ENCODE data around the gene TTC28. TPM values are rescaled to one million over a fixed set of nuclear protein-coding genes. Genes with fewer than 3 reads are reported as not detected.
"Not testable (repeated sequence)": the region's sequence is repeated elsewhere in the genome, so short reads cannot be mapped to it uniquely, and the experiment has no call there.

The TTC28 gene
- total RNA-seq, 1 experiment from 2014 or later, result 7.1 TPM

DNA sequence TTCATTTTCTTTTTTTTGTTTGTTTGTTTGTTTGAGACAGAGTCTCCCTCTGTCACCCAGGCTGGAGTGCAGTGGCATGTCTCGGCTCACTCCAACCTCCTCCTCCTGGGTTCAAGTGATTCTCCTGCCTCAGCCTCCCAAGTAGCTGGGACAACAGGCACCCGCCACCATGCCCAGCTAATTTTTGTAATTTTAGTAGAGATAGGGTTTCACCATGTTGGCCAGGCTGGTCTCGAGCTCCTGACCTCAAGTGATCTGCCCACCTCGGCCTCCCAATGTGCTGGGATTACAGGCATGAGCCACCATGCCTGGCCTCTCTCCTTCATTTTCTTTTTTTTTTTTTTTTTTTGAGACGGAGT, 118.9 kb downstream of the TTC28 start:
- DNase-seq (ENCODE audit: low read depth), result not testable (repeated sequence)

DNA sequence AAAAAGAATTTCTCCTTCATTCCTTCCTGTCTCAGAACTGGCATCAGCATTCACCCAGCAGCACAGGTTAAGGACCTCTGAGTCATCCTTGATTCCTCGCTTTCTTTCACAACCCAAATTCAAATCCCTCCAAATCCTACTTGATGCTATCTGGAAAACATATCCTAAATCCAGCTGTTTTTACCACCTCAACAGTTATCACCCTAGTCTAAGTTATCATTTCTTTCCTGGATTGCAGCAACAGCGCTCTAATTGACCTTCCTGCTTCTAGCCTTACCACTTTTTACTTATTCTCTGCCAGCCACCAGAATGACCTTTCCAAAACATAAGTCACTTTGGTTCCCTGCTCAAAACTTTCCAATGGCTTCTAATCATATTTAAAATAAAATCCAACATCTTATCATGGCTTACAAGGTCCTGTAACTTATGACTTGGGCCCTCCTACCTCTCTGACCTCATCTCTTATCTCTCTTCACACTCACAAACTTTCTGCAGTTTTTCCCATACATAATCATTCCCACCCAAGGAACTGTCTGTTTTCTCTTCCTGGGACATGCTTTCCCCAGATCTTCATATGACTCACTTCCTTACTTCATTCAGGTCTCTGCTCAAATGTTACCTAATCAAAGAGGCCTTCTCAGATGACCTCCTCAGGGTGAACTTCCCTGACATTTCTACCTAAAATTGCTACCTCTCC, 119.4 kb downstream of the TTC28 start:
- DNase-seq (ENCODE audit: low read depth), result peak; percentile 51

DNA sequence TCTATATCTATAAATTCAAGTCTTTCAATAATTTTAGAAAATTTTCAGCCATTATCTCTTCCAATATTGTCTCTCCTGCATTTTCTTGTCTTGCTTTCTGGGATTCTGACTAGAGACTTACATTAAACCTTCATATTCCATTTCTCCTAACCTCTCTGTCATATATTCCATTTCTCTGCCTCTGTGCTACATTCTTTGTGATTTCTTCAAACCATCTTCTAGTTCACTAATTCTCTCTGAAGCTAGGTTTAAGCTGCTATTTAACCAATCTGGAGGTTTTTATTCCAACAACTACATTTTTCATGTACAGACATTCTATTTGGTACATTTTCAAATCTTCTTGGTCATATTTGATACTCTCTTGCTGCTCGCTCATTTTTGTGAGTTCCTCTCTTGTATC, 122.5 kb downstream of the TTC28 start:
- no peak for DNase-seq (ENCODE audit: low read depth)

DNA sequence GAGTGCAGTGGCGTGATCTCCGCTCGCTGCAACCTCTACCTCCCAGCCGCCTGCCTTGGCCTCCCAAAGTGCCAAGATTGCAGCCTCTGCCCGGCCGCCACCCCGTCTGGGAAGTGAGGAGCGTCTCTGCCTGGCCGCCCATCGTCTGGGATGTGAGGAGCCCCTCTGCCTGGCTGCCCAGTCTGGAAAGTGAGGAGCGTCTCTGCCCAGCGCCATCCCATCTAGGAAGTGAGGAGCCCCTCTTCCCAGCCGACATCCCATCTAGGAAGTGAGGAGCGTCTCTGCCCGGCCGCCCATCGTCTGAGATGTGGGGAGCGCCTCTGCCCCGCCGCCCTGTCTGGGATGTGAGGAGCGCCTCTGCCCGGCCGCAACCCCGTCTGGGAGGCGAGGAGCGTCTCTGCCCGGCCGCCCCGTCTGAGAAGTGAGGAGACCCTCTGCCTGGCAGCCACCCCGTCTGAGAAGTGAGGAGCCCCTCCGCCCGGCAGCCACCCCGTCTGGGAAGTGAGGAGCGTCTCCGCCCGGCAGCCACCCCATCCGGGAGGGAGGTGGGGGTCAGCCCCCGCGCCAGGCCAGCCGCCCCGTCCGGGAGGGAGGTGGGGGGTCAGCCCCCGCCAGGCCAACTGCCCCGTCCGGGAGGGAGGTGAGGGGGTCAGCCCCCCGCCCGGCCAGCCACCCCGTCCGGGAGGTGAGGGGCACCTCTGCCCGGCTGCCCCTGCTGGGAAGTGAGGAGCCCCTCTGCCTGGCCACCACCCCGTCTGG, 126.4 kb downstream of the TTC28 start:
- DNase-seq (ENCODE audit: low read depth), result not testable (repeated sequence)

DNA sequence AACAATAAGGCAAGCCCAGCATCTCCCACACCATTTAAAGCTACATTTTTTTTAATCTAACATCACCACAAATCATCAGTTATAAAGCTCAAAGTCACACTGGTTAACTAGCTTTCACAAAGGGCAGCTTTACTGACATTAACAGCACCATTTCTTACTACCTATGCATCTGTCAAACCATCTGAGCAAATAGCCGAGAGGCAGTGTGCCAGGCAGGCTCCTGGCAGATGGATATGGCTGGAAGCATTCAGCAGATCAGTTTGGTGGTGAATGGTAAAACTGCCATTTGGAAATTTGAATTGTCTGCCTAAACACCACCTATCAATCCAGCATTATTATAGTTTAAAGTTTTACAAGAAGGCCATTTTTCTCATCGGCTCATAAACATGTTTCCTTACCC, 131.2 kb downstream of the TTC28 start:
- no peak for DNase-seq (ENCODE audit: low read depth)

DNA sequence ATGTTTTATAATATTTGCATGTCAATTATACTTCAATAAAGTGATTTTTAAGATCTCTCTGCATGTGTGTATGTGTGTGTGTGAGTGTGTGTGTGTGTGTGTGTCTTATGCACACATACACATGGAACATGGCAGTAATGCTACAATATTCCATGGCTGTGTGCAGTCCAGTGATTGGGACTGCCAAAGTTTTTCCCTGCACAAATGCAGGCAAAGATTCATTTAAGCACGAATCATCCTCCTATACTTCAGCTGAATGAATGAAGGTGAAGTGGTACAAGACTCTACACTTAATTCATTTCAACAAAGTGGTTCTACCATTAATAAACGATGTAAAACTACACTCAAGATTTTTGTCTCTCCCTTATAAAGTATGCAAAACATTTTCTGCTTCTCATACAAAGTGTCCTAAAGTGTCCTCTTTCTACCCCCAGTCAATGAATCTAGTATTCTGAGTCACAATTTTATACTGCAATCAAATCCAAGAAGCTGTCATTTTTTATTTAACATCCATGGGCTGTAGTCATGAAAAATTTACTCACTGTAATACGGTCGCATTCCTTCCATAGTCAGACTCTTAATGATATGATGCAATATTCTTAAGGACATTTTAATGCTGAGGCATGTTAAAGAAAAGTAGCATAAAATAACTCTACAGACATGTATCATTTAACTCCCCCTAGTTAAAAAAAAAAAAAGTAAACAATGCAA, 132.4 kb downstream of the TTC28 start:
- DNase-seq (ENCODE audit: low read depth), result no peak

DNA sequence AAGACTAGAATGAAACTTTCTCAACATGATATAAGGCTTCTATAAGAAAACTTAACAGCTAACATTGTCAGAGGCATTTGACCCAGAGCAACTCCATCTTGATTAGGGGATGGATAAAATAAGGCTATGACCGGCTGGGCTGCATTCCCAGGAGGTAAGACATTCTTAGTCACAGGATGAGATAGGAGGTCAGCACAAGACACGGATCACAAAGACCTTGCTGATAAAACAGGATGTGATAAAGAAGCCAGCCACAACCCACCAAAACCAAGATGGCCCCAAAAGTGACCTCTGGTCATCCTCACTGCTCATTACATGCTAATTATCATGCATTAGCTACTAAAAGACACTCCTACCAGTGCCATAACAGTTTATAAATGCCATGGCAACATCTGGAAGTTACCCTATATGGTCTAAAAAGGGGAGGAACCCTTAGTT, 135.2 kb downstream of the TTC28 start:
- peak; percentile 18 for DNase-seq (ENCODE audit: low read depth)

DNA sequence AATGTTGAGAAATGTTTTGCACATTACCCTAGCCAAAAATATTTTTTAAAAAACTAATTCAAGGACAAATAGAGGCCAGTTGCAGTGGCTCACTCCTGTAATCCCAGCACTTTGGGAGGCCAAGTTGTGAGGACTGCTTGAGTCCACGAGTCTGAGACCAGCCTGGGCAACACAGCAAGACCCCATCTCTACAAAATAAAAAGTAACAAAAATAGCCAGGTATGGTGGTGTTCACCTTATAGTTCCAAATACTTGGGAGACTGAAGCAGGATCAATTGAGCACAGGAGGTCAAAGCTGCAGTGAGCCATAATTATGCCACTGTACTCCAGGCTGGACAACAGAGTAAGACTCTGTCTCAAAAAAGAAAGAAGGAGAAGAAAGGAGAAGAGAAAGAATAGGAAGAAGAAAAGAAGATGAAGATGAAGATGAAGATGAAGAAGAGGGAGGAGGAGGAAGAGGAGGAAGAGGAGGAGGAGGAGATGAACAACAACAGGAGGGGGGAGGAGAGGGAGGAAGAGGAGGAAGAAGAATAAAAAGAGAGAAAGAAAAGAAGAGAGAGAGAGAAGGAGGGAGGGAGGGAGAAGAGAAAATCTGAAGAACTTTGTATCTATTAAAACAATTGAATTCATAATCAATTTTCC, 136.5 kb downstream of the TTC28 start:
- DNase-seq (ENCODE audit: low read depth), result no peak

DNA sequence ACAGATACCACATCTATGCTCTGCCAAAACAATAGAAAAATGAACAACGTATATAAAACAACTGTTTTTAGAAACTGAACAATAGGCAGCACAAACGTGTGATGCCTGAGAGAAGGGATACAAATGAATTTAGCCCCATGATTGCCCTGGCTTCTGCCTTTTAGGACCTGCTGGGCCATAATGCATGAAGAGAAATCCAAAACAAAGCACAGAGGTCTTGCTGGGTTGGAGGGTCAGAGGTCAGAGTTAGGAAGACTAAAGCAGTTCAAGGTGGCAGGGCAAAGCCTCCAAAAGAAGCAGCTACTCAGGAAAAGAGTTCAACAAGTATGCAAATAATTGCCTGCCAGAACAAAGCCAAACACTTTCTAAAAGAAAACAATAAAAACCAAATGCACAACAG, 138.5 kb downstream of the TTC28 start:
- DNase-seq (ENCODE audit: low read depth), result no peak

DNA sequence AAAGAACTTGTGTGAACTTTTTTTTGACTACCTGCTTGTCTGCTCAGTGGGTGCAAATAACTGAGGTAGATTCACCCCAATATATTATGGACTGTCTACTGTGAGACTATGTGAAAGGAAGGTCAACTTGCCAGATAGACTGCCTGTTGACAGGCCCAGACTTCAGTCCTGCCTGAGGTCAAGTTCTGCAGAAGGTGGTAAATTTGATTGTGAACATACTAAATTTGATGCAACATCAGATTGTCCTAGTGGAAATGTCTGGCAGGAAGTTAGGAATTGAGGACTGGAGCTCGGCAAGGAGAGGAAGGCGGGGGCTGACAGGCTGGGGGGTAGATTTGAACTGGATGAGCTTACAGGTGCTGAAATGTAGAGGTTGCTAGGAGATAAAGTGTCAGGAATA, 140.7 kb downstream of the TTC28 start:
- DNase-seq (ENCODE audit: low read depth), result no peak

DNA sequence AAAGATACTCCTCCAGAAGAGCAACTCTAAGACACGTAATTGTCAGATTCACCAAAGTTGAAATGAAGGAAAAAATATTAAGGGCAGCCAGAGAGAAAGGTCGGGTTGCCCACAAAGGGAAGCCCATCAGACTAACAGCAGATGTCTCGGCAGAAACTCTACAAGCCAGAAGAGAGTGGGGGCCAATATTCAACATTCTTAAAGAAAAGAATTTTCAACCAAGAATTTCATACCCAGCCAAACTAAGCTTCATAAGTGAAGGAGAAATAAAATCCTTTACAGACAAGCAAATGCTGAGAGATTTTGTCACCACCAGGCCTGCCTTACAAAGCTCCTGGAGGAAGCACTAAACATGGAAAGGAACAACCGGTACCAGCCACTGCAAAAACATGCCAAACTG, 149.1 kb downstream of the TTC28 start:
- not testable (repeated sequence) for DNase-seq (ENCODE audit: low read depth)

DNA sequence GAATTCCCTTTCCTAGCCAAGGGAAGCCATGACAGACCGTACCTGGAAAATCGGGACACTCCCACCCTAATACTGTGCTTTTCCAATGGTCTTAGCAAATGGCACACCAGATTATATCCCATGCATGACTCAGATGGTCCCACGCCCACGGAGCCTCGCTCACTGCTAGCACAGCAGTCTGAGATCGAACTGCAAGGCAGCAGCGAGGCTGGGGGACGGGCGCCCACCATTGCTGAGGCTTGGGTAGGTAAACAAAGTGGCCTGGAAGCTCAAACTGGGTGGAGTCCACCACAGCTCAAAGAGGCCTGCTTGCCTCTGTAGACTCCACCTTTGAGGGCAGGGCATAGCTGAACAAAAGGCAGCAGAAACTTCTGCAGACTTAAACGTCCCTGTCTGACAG, 150.5 kb downstream of the TTC28 start:
- DNase-seq (ENCODE audit: low read depth), result not testable (repeated sequence)

DNA sequence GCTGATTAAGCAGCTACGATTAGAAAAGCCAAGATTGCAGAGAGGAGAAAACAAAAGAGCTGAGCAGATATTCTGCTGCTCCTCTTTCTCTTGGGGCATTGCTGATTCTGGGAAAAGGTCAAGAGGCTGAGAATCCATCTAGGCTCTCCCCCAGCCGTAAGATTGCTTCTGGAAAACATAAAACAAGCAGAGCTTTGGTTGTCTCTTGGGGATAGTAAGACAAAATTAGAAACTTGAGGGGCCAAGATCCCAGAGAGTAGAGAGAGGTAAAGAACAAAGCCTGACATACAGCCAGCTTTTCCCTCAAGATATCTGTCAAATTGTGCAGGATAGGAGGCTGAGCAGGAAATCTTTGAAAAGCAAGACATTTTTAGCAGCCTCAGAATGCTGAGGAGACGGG, 158.2 kb downstream of the TTC28 start:
- no peak for DNase-seq (ENCODE audit: low read depth)

DNA sequence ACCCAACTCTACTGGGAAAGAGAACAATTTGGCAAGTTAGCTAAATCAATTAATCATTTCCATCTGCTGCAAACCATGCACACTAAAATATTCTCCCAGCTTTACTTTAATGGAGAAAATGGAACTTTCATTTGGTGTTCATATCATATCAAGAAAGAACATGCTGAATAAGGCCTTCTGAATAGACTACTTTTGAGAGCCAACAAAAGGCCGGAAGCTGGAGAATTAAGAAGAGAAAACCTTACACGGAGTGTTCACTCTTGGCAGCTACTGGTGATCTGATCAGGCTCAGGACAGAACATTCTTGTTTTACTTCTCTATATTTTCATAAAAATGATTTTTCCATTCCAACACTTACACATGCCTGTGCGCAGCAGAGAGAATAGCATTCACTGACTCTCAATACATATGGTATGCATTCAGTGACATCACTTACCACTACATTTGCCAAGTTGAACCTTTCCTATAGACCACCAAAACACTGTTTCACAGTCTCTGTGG, 165.3 kb downstream of the TTC28 start:
- no peak for DNase-seq (ENCODE audit: low read depth)

DNA sequence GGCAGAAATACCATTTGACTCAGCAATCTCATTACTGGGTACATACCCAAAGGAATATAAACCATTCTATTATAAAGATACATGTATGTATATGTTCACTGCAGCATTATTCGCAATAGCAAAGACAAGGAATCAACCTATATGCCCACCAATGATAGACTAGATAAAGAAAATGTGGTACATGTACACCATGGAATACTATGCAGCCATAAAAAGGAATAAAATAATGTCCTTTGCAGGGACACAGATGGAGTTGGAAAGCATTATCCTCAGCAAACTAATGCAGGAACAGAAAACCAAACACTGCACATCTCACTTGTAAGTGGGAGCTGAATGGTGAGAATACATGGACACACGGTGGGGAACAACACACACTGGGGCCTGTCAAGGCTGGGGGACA, 167.3 kb downstream of the TTC28 start:
- DNase-seq (ENCODE audit: low read depth), result not testable (repeated sequence)

DNA sequence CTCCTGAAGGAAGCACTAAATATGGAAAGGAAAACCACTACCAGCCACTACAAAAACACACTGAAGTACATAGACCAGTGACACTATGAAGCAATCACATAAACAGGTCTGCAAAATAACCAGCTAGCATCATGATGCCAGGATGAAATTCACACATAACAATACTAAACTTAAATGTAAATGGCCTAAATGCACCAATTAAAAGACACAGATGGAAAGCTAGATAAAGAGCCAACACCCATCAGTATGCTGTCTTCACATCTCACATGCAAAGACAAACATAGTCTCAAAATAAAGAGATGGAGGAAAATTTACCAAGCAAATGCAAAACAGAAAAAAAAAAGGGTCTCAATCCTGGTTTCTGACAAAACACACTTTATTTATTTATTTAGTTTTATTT, 171.7 kb downstream of the TTC28 start:
- no peak for DNase-seq (ENCODE audit: low read depth)

DNA sequence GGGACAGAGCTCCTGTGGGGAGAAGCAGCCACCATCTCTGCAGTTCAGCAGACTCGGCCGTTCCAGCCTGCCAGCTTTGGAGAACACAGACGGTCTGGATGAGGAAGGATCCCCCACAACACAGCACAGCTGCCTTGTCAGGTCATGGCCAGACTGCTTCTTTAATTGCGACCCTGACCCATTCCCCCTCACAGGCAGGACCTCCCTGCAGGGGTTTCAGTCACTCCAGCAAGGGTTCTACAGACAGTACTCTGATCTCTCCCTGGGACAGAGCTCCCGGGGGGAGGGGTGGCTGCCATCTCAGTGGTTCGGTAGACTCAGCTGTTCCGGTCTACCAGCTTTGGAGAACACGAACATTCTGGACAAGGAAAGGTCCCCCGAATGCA, 173.5 kb downstream of the TTC28 start:
- DNase-seq (ENCODE audit: low read depth), result no peak

DNA sequence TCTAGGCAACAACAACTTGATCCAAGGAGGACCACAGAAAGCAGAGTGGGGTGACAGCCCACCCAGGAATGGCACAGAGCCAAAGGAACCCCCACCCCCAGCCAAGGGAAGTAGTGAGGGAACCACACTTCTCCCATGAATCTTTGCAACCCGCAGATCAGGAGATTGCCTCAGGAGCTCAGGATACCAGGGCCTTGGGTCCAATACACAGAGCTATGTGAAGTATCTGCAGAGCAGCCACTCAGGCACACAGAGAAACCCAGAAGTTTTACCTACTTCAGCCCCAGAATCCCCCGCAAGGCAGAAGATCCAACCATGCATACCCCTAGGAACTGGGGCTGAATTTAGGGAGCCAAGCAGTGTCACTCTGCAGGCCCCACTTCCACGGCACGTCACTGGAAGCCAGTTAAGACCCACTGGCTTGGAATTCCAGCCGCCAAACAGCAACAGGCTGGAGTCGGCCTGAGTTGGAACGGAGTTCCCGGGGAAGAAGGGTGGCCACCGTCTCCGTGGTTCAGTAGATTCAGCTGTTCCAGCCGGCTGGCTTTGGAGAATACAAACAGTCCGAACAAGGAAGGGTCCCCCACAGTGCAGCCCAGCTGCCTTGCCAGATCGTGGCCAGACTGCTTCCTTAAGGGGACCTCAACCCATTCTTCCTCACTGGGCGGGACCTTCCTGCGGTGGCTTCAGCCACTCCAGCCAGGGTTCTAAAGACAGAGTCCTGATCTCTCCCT, 174.1 kb downstream of the TTC28 start:
- no peak for DNase-seq (ENCODE audit: low read depth)

DNA sequence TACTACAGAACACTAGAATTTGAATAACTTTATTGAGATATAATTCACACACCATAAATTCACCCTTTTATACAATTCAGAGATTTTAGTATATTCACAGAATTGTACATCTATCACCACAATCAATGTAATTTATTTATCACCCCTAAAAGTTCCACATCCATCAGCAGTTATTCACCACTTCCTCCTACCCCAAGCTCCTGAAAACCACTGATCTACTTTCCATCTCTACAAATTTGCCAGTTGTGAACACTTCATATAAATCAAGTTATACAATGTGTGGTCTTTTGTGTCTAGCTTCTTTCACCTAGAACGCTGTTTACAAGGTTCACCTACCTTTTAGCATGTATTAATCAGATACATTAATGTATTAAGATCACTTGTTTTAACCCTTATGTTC, 179.6 kb downstream of the TTC28 start:
- DNase-seq (ENCODE audit: low read depth), result no peak

DNA sequence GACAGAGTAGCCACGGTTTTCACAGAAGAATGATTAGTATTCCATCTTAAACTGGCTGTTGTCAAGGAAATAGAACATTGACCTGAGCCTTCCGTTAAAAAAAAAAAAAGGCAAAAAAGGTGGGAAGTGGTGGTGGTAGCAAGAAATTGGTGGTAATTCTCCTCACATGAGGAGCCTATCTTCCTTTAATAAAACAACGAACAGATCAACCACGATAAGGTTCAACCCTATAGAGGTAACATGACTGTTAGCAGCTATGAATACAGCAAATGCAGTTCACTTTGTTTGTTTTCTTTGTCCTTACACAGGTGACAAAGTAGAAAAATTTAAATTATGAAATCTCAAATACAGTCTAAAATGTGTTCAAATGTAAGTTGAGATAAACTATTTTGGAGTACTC, 181.6 kb downstream of the TTC28 start:
- no peak for DNase-seq (ENCODE audit: low read depth)

DNA sequence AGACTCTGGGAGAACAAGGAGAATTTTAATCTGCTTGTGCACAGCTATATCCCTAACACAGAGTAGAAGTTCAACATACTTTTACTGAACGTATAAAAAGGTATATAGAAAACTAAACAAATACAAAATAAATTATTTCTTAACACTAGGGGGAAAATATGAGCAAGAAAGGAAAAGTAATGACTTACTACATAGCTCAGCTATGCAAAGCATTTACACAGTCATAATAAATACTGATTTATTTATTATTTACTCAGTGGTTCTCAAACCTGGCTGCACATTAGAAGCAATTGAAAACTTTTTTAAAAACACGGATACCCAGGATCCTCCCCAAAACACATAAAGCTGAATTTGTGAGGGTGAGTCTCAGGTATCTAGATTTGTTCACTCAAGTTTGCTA, 182.5 kb downstream of the TTC28 start:
- DNase-seq (ENCODE audit: low read depth), result no peak

DNA sequence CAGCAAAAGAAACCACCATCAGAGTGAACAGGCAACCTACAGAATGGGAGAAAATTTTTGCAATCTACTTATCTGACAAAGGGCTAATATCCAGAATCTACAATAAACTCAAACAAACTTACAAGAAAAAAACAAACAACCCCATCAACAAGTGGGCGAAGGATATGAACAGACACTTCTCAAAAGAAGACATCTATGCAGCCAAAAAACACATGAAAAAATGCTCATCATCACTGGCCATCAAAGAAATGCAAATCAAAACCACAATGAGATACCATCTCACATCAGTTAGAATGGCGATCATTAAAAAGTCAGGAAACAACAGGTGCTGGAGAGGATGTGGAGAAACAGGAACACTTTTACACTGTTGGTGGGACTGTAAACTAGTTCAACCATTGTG, 188.4 kb downstream of the TTC28 start:
- not testable (repeated sequence) for DNase-seq (ENCODE audit: low read depth)

All from Daoy (cell line).